ENCODE results near the gene STIM1. TPM values are rescaled to one million over a fixed set of nuclear protein-coding genes. Genes with fewer than 3 reads are reported as not detected.

The STIM1 gene
- total and polyA plus RNA-seq, 10 of the 15 experiments (the other 5 are each of a cell fraction or from before 2014, with no cell fraction given): 8.6 to 57.7 (median 29.3) TPM

DNA sequence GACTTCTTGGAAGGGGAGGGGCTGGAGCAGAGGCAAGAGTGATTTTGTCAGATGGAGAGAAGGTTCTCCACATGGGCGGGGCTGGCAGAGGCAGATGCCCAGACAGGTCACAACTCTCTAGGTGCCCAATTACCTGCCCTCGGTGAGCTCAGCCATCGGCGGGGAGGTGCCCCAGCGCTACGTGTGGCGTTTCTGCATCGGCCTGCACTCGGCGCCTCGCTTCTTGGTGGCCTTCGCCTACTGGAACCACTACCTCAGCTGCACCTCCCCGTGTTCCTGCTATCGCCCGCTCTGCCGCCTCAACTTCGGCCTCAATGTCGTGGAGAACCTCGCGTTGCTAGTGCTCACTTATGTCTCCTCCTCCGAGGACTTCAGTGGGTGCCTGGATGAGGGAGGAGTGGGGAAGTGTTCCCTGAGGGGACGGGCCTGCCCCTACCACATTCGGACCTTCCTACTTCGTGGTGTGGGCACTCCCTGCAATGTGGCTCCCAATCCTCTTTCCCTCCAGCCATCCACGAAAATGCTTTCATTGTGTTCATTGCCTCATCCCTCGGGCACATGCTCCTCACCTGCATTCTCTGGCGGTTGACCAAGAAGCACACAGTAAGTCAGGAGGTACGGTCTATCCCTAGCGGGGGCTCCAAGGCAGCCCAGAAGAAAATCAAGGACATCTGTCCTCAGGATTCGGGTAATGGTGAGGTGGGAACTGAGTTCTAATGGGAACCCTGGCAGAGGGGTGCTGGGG, 31.5 kb upstream of the STIM1 start:
- Histone ChIP-seq H3K9ac (ENCODE audit: control insufficient read depth, insufficient read depth, low read length) (no peak overlapping the region), H3K27ac (ENCODE audit: control insufficient read depth, insufficient read depth) (no peak overlapping the region), H3K79me2 (ENCODE audit: control insufficient read depth, insufficient read depth, low read length) (peaks cover under 1% of the 10 kb centered on the region), H3K4me2 (ENCODE audit: control insufficient read depth, insufficient read depth) (no peak overlapping the region), H3K4me3 (no peak overlapping the region), H3K9me3 (replicated peaks; ENCODE audit: control insufficient read depth, insufficient read depth, low read length) (no peaks in the 10 kb centered on the region), H3K4me1 (ENCODE audit: control insufficient read depth, insufficient read depth, low read length) (peaks cover 2% of the 10 kb centered on the region; the same call in 1 of the 2 replicates), H2AFZ (ENCODE audit: control insufficient read depth, low read depth, low read length) (no peak overlapping the region), H4K20me1 (ENCODE audit: control insufficient read depth, insufficient read depth) (no peaks in the 10 kb centered on the region; the same call in 1 of the 2 replicates), H3K27me3 (replicated peaks in 1 of 2; ENCODE audit: control insufficient read depth in 2 of 2, insufficient read depth in 2 of 2, low read length in 1 of 2) (no peaks in the 10 kb centered on the region), H3K36me3 (ENCODE audit: control insufficient read depth in 2 of 2, insufficient read depth in 2 of 2, low read length in 1 of 2) (peaks cover 12 to 31% of the 10 kb centered on the region in 2 experiments)
- no peak for TF ChIP-seq RB1 (IDR thresholded peaks at IDR 0.05; ENCODE audit: borderline replicate concordance)
- TF ChIP-seq RELA (IDR thresholded peaks at IDR 0.05; ENCODE audit: borderline replicate concordance, partially characterized antibody): no peak
- TF ChIP-seq POLR2A (IDR thresholded peaks at IDR 0.05; ENCODE audit: low read depth, low read length): peak; percentile 30; the same call in 1 of the 2 replicates
- TF ChIP-seq SUPT20H (IDR thresholded peaks at IDR 0.05; ENCODE audit: borderline replicate concordance, control insufficient read depth, low read depth, low read length): no peak
- TF ChIP-seq, protein P1, sequence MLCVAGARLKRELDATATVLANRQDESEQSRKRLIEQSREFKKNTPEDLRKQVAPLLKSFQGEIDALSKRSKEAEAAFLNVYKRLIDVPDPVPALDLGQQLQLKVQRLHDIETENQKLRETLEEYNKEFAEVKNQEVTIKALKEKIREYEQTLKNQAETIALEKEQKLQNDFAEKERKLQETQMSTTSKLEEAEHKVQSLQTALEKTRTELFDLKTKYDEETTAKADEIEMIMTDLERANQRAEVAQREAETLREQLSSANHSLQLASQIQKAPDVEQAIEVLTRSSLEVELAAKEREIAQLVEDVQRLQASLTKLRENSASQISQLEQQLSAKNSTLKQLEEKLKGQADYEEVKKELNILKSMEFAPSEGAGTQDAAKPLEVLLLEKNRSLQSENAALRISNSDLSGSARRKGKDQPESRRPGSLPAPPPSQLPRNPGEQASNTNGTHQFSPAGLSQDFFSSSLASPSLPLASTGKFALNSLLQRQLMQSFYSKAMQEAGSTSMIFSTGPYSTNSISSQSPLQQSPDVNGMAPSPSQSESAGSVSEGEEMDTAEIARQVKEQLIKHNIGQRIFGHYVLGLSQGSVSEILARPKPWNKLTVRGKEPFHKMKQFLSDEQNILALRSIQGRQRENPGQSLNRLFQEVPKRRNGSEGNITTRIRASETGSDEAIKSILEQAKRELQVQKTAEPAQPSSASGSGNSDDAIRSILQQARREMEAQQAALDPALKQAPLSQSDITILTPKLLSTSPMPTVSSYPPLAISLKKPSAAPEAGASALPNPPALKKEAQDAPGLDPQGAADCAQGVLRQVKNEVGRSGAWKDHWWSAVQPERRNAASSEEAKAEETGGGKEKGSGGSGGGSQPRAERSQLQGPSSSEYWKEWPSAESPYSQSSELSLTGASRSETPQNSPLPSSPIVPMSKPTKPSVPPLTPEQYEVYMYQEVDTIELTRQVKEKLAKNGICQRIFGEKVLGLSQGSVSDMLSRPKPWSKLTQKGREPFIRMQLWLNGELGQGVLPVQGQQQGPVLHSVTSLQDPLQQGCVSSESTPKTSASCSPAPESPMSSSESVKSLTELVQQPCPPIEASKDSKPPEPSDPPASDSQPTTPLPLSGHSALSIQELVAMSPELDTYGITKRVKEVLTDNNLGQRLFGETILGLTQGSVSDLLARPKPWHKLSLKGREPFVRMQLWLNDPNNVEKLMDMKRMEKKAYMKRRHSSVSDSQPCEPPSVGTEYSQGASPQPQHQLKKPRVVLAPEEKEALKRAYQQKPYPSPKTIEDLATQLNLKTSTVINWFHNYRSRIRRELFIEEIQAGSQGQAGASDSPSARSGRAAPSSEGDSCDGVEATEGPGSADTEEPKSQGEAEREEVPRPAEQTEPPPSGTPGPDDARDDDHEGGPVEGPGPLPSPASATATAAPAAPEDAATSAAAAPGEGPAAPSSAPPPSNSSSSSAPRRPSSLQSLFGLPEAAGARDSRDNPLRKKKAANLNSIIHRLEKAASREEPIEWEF (IDR thresholded peaks at IDR 0.05; ENCODE audit: insufficient replicate concordance, low read depth, low read length): no peak
- TF ChIP-seq, protein P2, sequence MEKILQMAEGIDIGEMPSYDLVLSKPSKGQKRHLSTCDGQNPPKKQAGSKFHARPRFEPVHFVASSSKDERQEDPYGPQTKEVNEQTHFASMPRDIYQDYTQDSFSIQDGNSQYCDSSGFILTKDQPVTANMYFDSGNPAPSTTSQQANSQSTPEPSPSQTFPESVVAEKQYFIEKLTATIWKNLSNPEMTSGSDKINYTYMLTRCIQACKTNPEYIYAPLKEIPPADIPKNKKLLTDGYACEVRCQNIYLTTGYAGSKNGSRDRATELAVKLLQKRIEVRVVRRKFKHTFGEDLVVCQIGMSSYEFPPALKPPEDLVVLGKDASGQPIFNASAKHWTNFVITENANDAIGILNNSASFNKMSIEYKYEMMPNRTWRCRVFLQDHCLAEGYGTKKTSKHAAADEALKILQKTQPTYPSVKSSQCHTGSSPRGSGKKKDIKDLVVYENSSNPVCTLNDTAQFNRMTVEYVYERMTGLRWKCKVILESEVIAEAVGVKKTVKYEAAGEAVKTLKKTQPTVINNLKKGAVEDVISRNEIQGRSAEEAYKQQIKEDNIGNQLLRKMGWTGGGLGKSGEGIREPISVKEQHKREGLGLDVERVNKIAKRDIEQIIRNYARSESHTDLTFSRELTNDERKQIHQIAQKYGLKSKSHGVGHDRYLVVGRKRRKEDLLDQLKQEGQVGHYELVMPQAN (conservative IDR thresholded peaks at IDR 0.05): no peak
- no peak for TF ChIP-seq KAT2A (conservative IDR thresholded peaks at IDR 0.05; ENCODE audit: control insufficient read depth, low read depth, low read length)
- ChIA-PET CTCF (interaction anchor here (0.6 to 3.8 kb wide), 11 partner anchors 12 to 249 kb away, joined by 3 to 35 read pairs (median 3); partner anchors contain the start of gene RHOG), RAD21 (ENCODE audit: unreplicated experiment) (interaction anchor here (1.0 to 2.4 kb wide), 2 partner anchors 17 to 18 kb away, joined by 3 to 24 read pairs; partner anchors contain the start of gene RHOG), SMC1A (ENCODE audit: uncharacterized antibody, unreplicated experiment) (interaction anchor here (1.0 to 1.3 kb wide), 3 partner anchors 14 to 249 kb away, joined by 3 to 4 read pairs (median 3); no protein-coding TSS in a partner anchor), POLR2A (interaction anchor here (1.0 kb wide), 1 partner anchor 20 kb away, joined by 3 read pairs; no protein-coding TSS in a partner anchor)
- BruUV-seq (replicated peaks): no TSS peak
- intact Hi-C loops (cut with micrococcal nuclease; ENCODE audit: unreplicated experiment) (loop anchor here (1.0 kb wide), 2 partner anchors 17 to 248 kb away; no protein-coding TSS in a partner anchor), in situ Hi-C loops (cut with MboI) (no loop called here)
- 95% methylated on average over 27 of the region's 30 CpGs for WGBS (ENCODE audit: insufficient coverage, insufficient replicate concordance, low lambda C conversion rate, missing lambda C conversion rate)
- DNase-seq (ENCODE audit: low read depth, low spot score): no peak
- no peak for ATAC-seq
- FAIRE-seq: no peak

All from GM12878 (cell line).